GM18951 (cell line): ENCODE measurements around the gene CENPC.
"Not testable (repeated sequence)": the region's sequence is repeated elsewhere in the genome, so short reads cannot be mapped to it uniquely, and the experiment has no call there.

Source experiments
- POLR2A ChIP-seq: IDR thresholded peaks from 4 replicates; pipeline ENCODE4 v1.6.1; 2011; ENCODE audit warnings: mild to moderate bottlenecking; ENCODE audit not compliant: insufficient read length, insufficient read depth; ENCODE audit errors: extremely low read depth
- in situ Hi-C: fragments of 300-500 bp; cut with MboI; formaldehyde crosslinking; loops from one replicate; pipeline ENCODE4 v1.12.0; 2022; ENCODE audit warnings: low sequenced_read_pairs, mixed read lengths, inconsistent platforms; ENCODE audit not compliant: unreplicated experiment

The CENPC gene

GRCh38 chr4:67483868-67484602 is 61.3 kb downstream of the CENPC start:
- TF ChIP-seq POLR2A: no peak
- in situ Hi-C loops: no loop called here

- in situ Hi-C loops: no loop called here
- TF ChIP-seq POLR2A: no peak
These were observed 64.5 kb downstream of the CENPC start for GRCh38 chr4:67480810-67481209.

GRCh38 chr4:67475155-67475554 is 70.1 kb downstream of the CENPC start:
- no peak for TF ChIP-seq POLR2A
- in situ Hi-C loops: no loop called here

- in situ Hi-C loops: no loop called here
- TF ChIP-seq POLR2A: no peak
These were observed 74.4 kb downstream of the CENPC start for GRCh38 chr4:67470871-67471270.

GRCh38 chr4:67468830-67469229 is 76.5 kb downstream of the CENPC start:
- in situ Hi-C loops: no loop called here
- TF ChIP-seq POLR2A: no peak

- in situ Hi-C loops: no loop called here
- TF ChIP-seq POLR2A: no peak
These were observed 78.6 kb downstream of the CENPC start for GRCh38 chr4:67466751-67467150.

- in situ Hi-C loops: no loop called here
- no peak for TF ChIP-seq POLR2A
These were observed 79.6 kb downstream of the CENPC start for GRCh38 chr4:67465763-67466052.

- in situ Hi-C loops: no loop called here
- TF ChIP-seq POLR2A: no peak
These were observed 80.1 kb downstream of the CENPC start for GRCh38 chr4:67465032-67465762.

- in situ Hi-C loops: no loop called here
- TF ChIP-seq POLR2A: no peak
These were observed 84.7 kb downstream of the CENPC start for GRCh38 chr4:67460574-67460973.

GRCh38 chr4:67459164-67459563 is 86.1 kb downstream of the CENPC start:
- in situ Hi-C loops: no loop called here

GRCh38 chr4:67456577-67457196 is 88.6 kb downstream of the CENPC start:
- in situ Hi-C loops: no loop called here
- TF ChIP-seq POLR2A: no peak

More at GRCh38 chr4:67459164-67459563, 86.1 kb downstream of the CENPC start:
- no peak for TF ChIP-seq POLR2A

GRCh38 chr4:67452846-67453205 is 92.5 kb downstream of the CENPC start:
- in situ Hi-C loops: not testable (repeated sequence)

- in situ Hi-C loops: no loop called here
- no peak for TF ChIP-seq POLR2A
These were observed 93.0 kb downstream of the CENPC start for GRCh38 chr4:67452100-67452845.
